ENCODE measurements around the gene MCC. TPM values are rescaled to one million over a fixed set of nuclear protein-coding genes. Genes with fewer than 3 reads are reported as not detected.

MCC gene
- total RNA-seq, 2 donors from 2014 or later, result 7.5 to 9.9 TPM

- Histone ChIP-seq H3K9me3 (no peaks in the 10 kb centered on the region), H3K27me3 (no peaks in the 10 kb centered on the region), H3K27ac (no peak overlapping the region), H3K4me1 (peaks cover 9% of the 10 kb centered on the region), H3K4me3 (no peak overlapping the region), H3K36me3 (replicated peaks in 1 of 2; ENCODE audit: insufficient read depth in 1 of 2, low read depth in 2 of 2) (no peaks in the 10 kb centered on the region)
- DNase-seq (no peak), ATAC-seq (no peak)
- WGBS, 2 donors, result 43 to 50% methylated on average over 6 of the region's 6 CpGs
- intact Hi-C loops (cut with DNase I), result no loop called here
- TF ChIP-seq, protein P1, sequence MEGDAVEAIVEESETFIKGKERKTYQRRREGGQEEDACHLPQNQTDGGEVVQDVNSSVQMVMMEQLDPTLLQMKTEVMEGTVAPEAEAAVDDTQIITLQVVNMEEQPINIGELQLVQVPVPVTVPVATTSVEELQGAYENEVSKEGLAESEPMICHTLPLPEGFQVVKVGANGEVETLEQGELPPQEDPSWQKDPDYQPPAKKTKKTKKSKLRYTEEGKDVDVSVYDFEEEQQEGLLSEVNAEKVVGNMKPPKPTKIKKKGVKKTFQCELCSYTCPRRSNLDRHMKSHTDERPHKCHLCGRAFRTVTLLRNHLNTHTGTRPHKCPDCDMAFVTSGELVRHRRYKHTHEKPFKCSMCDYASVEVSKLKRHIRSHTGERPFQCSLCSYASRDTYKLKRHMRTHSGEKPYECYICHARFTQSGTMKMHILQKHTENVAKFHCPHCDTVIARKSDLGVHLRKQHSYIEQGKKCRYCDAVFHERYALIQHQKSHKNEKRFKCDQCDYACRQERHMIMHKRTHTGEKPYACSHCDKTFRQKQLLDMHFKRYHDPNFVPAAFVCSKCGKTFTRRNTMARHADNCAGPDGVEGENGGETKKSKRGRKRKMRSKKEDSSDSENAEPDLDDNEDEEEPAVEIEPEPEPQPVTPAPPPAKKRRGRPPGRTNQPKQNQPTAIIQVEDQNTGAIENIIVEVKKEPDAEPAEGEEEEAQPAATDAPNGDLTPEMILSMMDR (IDR thresholded peaks at IDR 0.05), result peak in 5 of 7 experiments; percentile 25 to 58 (median 54)
- TF ChIP-seq POLR2A (IDR thresholded peaks at IDR 0.05), result no peak
Observed at GRCh38 chr5:113510836-113511451, 22.7 kb upstream of the MCC start.

DNA sequence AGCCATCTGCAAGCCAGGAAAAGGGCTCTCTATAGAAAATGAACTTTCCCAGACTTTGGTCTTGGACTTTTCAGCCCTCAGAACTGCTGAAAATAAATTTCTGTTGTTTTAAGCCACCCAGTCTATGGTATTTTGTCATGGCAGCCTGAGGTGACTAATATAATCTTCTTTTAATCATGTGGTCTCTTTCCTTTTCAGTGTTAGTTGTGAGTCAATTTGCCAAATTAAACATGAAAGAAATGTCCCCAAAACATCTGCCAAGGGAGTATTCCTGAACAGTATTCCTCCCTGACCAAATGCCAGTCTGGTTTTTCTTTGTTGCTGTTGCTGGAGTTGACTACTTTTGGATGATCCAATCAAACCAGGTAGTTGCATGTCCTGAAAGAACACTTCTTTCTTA, 20.5 kb upstream of the MCC start:
- no peaks in the 10 kb centered on the region for H3K9me3 ChIP-seq

GRCh38 chr5:113507601-113508000, 19.3 kb upstream of the MCC start:
- Histone ChIP-seq H3K9me3 (no peaks in the 10 kb centered on the region), H3K36me3 (replicated peaks in 1 of 2; ENCODE audit: insufficient read depth in 1 of 2, low read depth in 2 of 2) (no peaks in the 10 kb centered on the region), H3K4me3 (no peak overlapping the region), H3K4me1 (no peaks in the 10 kb centered on the region), H3K27ac (no peak overlapping the region), H3K27me3 (no peaks in the 10 kb centered on the region)
- TF ChIP-seq, protein P1 (IDR thresholded peaks at IDR 0.05), result no peak
- no peak for TF ChIP-seq POLR2A (IDR thresholded peaks at IDR 0.05)
- ATAC-seq (no peak), DNase-seq (no peak)
- intact Hi-C loops (cut with DNase I), result no loop called here

More for the DNA sequence above, 20.5 kb upstream of the MCC start:
- Histone ChIP-seq H3K4me3 (no peak overlapping the region), H3K4me1 (no peaks in the 10 kb centered on the region), H3K27ac (no peak overlapping the region), H3K27me3 (no peaks in the 10 kb centered on the region), H3K36me3 (replicated peaks in 1 of 2; ENCODE audit: insufficient read depth in 1 of 2, low read depth in 2 of 2) (no peaks in the 10 kb centered on the region)
- intact Hi-C loops (cut with DNase I), result no loop called here
- TF ChIP-seq, protein P1 (IDR thresholded peaks at IDR 0.05), result no peak
- no peak for TF ChIP-seq POLR2A (IDR thresholded peaks at IDR 0.05)
- DNase-seq (no peak), ATAC-seq (no peak)

GRCh38 chr5:113505181-113505580, 16.9 kb upstream of the MCC start:
- no peaks in the 10 kb centered on the region for H3K27me3 ChIP-seq
- intact Hi-C loops (cut with DNase I), result no loop called here

GRCh38 chr5:113503146-113503545, 14.9 kb upstream of the MCC start:
- WGBS, 2 donors, result 80% methylated on average over 1 of the region's 1 CpG; no CpG with 5 or more reads in 1 of the 2 donors
- ATAC-seq, result no peak
- H3K27me3 ChIP-seq, result no peaks in the 10 kb centered on the region

More at GRCh38 chr5:113505181-113505580, 16.9 kb upstream of the MCC start:
- Histone ChIP-seq H3K36me3 (replicated peaks in 1 of 2; ENCODE audit: insufficient read depth in 1 of 2, low read depth in 2 of 2) (no peaks in the 10 kb centered on the region), H3K4me3 (no peak overlapping the region), H3K27ac (no peak overlapping the region), H3K9me3 (no peaks in the 10 kb centered on the region), H3K4me1 (no peaks in the 10 kb centered on the region)
- 65 to 68% methylated on average over 5 of the region's 5 CpGs for WGBS, 2 donors
- ATAC-seq, result no peak
- DNase-seq, result no peak
- no peak for TF ChIP-seq POLR2A (IDR thresholded peaks at IDR 0.05)

More at GRCh38 chr5:113503146-113503545, 14.9 kb upstream of the MCC start:
- Histone ChIP-seq H3K27ac (no peak overlapping the region), H3K9me3 (no peaks in the 10 kb centered on the region), H3K4me1 (no peaks in the 10 kb centered on the region), H3K4me3 (no peak overlapping the region), H3K36me3 (replicated peaks in 1 of 2; ENCODE audit: insufficient read depth in 1 of 2, low read depth in 2 of 2) (no peaks in the 10 kb centered on the region)
- intact Hi-C loops (cut with DNase I), result no loop called here
- no peak for TF ChIP-seq POLR2A (IDR thresholded peaks at IDR 0.05)
- TF ChIP-seq, protein P1 (IDR thresholded peaks at IDR 0.05), result no peak
- DNase-seq, result no peak
